CD1c-positive myeloid dendritic cell (primary cell): ENCODE results near the gene VPS54.
"Not testable (repeated sequence)": the region's sequence is repeated elsewhere in the genome, so short reads cannot be mapped to it uniquely, and the experiment has no call there.

ENCODE experiments used
- DNase-seq: peaks from one replicate; pipeline ENCODE4 v3.0.0-alpha.2; 2016; ENCODE audit errors: extremely low spot score

The VPS54 gene

DNA sequence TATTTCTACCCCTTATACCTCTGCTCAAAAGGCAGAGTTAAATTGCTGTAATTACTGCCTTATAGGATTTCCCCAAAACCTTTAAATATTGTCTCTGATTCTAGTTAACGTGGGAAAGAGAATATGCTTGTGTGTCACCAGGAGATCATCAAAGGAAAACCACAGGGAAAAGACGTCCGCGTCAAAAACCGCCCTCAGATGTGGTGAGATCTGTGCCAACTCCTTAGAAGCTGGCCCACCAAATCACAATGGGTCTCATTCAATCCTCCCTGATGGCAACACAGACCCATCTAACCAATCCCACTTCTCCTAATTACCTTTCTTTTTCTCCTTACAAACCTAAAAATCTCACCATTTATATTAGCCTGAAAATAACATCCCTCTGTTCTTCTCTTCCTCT lies 25.4 kb downstream of the VPS54 start:
- no peak for DNase-seq

DNA sequence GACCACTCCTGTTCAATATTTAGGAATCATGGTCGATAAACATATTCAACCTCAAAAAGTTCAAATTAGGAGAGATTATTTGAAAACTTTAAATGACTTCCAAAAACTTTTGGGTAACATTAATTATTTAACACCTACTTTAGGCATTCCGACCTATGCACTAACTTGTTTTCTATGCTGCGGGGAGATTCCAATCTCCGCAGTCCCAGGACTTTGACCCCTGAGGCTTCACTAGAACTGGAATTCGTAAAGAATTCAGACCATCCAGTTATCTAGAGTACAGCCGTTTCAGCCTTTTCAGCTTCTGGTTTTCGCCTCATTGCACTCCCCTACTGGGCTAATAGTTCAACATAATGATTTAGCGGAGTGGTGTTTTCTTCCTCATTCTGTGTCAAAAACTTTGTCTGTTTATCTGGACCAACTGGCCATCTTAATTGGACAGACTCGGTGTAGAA lies 26.1 kb downstream of the VPS54 start:
- DNase-seq = not testable (repeated sequence)

DNA sequence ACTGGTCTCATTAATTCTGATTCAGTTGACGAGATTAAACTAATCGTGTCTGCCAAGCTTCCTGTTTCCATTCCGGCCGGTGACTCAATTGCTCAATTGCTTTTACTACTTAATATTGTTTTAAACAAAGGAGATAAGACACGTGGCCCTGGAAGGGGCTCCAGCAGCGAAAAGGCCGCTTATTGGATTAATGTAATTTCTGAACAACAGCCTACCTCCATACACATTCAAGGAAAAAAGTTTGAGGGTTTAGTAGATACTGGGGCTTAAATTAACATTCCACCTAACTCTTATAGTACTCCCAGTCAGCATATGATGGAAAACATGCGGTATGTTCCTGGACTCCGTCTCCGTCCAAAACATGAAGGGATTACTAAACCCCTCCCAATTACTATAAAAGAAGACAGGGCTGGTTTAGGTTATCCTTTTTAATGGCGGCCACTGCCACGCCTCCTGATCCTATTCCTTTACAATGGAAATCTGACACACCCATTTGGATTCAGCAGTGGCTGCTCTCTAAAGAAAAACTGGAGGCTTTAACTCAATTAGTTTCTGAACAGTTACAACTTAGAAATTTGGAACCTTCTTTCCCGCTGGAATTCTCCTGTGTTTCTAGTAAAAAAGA lies 27.1 kb downstream of the VPS54 start:
- no peak for DNase-seq

DNA sequence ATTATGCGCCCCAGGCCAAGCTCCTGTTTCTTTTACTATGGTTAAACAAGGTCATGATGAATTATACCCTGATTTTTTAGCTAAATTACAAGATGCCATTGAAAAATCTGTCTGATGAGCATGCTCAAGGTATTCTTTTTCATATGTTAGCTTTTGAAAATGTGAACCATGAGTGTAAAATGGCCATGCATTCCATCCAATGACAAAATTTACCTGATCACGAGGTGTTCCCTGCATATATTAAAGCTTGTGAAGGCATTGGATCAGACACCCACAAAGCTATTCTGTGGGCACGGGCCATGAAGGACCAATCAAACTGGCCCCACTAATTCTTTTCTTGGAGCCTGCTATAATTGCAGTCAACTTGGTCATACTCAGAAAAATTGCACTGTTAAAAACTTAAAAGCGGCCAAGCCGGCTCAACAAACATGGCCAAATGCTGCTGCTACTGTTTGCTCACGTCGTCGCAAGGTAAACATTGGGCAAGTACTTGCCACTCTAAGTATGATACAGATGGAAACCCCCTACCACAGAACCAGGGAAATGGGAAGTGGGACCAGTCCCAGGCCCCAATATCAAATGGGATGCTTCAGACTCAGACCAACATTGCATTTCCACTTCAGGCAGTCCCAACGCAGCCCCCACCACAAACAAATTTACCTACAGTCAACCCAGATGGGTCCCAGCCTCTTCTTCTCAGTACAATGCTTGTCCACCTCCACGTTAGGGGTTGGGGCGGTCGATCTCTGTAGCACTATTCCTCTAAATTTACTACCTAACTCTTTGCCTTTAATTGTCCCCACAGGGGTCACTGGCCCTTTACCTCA lies 27.8 kb downstream of the VPS54 start:
- not testable (repeated sequence) for DNase-seq

DNA sequence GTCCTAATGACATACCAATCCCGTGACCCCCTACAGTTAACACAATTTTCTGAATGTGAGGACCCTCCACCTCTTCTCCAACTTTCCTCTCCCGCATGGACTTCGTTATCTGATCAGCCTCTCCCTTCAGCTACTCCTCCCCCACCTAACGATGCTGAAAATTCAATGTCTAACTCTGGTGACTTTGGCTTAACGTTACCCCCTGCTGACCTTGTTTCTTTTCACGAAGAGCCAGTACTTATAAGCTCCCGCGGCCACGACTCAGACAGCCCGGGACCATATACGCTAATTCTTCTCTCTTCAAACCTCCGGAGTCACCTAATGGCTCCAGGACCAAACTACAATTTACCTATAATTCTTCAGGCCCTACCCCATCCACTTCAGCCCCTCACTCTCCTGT lies 29.2 kb downstream of the VPS54 start:
- DNase-seq = no peak

DNA sequence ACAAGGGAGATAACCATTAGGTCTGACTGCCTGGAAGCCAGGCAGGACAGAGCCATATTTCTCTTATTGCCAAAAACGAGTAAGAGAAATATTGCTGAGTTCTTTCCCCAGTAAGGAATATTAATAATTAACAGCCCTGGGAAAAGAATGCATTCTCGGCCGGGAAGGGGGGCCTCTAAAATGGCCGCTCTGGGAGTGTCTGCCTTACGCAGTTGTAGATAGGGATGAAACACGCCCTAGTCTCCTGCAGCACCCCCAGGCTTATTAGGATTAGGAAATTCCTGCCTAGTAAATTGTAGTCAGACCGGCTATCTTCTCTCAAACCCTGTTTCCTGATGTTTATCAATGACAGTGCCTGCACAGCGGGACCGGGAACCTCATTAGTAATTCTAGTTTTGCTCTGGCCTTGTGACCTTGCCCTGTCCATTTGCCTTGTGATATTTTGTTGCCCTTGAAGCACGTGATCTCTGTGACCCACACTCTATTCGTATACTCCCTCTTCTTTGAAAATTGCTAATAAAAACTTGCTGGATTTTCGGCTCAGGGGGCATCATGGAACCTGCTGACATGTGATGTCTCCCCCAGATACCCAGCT lies 30.3 kb downstream of the VPS54 start:
- not testable (repeated sequence) for DNase-seq

DNA sequence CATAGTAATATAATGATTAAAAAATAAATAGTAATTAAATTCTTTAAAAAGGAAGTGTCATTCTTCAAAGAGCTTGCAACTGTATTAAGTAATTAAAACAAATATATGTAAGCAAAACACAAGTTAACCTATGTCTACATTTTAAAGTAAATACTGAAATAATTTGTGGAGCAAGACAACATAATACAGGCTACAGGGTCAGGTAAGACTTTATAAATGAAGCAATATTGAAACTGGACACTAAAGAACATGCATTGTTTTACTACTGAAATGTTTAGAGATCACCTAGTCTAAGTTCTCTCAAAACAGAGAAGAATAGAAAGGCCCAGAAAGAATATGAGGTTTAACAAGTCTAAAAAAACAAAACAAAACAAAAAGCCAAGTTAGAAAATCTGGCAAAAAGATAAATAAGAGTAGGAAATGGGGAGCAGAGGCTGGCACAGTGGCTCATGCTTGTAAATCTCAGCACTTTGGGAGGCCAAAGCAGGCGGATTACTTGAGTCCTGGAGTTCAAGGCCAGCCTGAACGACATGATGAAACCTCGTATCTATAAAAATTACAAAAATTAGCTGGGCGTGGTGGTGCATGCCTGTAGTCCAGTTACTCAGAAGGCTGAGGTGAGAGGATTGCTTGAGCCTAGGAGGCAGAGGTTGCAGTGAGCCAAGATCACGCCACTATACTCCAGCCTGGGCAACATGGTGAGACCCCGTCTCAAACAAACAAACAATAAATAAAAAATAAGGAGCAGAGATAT lies 34.4 kb downstream of the VPS54 start:
- DNase-seq = no peak

DNA sequence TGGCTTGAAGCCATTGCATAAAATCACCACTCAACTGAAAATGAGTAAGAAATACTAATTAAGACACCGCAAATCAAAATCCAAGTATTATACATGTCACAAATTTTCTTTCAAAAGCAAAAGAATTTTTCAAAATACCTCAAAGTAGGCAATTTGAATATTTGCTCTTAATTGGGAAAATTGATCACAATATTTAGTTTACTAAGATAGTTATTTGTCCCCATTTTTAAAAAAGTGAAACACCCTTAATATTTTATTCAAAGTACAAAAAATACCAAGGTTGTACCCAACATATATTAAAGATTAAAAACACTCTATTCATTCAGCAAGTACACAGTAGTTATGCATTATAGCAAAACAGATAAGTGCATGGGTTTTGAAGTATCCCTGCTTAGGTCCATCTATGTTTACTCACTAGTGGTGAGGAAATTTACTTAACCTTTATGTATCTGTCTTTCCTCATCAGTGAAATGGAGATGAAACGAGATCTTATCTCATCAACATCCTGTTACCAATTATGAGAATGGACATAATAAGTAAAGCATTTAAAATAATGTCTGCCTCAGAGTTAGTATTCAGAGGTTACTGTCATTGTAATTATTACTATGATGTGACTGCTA lies 35.1 kb downstream of the VPS54 start:
- DNase-seq = no peak

DNA sequence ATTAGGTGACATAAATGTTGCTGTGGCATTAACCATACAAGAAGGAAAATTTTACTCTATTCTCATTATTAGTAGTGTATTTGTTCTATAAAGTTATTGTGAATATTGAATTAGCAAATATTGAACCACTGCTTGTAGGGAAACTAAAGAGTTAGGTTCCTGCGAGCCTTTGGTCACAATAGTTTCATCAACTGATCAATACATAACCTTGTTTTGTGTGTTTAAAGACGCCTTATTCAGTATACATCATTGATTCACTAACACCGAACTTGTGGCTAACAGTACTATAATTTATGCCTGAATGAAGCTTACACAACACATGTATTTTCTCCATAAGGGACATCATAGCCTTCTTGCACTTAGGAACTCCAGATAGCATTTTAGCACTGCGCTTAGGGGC lies 36.9 kb downstream of the VPS54 start:
- DNase-seq = no peak

DNA sequence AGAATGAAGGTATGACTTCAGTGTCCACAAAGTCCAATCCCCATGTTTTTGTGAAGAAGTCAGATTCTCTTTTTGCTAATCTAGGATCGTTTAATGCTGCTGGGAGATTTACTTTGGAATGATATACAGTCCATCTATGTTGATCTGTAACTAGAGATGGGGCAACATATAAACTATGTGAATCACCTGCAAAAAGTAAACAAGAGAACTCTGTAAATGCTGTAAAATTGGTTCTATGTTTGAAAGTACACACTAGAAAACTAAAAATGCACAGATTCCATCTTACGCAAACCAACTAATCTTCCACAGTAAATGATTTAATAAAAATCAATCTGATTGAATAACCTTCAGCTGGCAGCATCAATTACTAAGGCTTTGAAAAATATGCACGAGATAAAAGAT lies 37.5 kb downstream of the VPS54 start:
- DNase-seq = no peak

DNA sequence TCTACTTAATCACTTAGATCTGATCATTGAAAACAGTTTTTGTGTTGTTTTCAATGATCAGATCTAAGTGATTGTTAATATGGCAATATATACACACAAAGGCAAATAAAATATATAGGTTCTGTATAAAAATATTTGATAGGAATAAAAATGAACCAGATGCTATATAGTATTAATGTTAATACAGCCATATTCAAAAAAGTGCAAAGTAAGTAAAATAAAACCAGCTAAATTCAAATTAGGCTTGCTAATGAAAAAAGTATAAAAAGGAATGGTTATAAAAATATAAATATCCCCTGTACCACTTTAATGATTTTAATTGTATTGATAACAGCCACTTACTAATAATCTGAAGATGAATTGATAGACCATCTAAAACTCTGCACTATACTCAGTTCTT lies 38.4 kb downstream of the VPS54 start:
- no peak for DNase-seq

DNA sequence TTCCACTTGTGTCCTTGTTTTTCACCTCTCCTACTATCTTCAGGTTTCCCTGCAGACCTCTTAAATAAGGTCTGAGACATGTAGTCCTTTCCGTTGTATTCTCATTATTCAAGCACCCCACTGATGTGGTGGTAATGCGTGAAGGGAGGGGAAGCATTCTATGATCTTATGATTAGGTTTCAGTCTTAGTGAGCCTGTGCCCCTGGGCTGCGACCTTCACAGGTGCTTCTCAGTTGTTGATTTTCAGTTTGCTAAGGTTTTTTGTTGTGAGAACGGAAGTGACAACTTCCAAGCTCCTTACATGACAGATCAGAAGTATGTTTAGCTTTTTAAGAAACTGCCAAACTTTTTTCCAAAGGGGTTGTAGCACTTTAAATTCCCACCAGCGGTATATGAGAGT lies 41.3 kb downstream of the VPS54 start:
- DNase-seq = no peak

DNA sequence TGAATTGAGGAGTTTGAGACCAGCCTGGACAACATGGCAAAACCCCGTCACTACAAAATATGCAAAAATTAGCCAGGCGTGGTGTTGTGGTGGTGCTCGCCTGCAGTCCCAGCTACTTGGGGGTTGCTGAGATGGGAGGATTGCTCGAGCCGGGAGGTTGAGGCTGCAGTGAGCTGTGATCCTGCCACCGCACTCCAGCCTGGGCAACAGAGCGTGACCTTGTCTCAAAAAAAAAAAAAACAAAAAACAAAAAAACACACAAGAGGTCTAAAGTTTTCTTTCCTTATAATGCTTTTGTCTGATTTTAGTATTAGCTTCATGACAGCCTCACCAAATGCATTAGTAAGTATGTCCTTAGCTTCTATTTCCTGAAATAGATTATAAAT lies 43.1 kb downstream of the VPS54 start:
- DNase-seq = no peak

DNA sequence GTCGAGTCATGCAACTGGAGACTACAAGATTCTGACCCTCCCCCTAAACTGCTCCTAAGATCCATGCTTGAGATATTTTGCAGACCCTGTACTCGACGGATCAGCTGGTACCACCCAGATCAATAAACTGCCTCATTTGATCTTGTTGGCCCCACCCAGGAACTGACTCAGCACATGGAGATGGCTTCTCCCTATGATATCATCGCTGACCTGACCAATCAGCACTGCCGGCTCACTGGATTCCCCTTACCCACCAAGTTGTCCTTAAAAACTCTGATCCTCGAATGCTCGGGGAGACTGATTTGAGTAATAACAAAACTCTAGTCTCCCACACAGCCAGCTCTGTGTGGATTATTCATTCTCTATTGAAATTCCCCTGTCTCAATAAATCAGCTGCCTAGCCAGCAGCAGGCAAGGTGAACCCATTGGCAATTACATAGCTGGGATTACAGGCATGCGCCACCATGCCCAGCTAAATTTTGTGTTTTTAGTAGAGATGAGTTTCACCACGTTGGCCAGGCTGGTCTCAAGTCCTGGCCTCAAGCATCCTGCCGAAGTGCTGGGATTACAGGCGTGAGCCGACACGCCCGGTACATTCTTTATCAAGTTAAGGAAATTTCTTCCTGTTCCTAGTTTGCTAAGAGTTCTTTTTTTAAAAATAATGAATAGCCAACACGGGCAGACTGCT lies 43.6 kb downstream of the VPS54 start:
- no peak for DNase-seq

DNA sequence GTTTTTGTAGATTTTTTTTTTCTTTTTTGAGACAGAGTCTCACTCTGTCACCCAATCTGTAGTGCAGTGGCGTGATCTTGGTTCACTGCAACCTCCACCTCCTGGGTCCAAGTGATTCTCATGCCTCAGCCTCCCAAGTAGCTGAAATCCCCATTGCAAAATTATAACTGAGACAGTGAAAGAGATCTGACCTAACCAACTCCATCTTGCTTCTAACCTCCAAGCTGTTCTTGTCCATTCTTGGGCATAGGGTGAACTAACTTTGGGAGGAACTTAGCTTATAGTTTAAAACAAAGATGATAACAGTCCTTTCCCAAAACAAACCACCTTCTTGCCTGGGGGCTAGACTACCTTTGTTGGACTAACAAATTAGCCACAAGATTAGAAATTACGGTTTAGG lies 44.2 kb downstream of the VPS54 start:
- DNase-seq = not testable (repeated sequence)

DNA sequence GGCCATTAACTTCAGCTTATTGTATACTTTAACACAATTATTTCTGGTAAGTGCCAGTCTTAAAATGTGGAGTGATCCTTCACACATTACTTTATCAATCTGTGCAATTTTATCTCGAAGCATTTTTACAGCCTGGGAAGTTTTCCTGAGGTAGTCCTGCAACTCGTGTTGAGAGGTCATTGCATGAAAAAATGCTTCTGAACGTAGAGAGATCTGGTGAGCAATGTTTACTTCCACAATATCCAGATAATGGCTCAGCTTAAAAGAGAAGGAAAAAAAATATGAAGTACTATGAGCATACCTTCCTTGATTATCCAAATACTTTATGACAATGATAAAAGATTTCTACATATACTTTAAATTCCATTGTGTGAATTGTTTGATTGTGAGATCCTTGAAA lies 57.0 kb downstream of the VPS54 start:
- no peak for DNase-seq

DNA sequence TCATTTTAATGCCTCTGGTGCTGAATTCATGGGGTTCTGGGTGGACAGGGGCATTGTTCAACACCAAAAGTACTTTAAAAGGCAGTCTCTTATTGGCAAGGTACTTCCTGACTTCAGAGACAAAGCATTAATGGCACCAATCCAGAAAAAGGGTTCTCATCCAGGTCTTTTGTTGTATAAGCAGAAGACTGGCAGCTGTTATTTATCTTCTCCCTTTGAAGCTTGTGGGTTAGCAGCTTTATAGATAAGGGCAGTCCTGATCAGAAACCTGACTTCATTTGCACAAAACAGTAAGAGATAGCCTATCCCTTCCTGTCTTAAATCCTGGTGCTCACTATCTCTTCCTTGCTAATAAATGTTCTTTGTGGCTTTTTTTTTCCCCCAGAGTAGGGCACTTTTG lies 68.8 kb downstream of the VPS54 start:
- no peak for DNase-seq

DNA sequence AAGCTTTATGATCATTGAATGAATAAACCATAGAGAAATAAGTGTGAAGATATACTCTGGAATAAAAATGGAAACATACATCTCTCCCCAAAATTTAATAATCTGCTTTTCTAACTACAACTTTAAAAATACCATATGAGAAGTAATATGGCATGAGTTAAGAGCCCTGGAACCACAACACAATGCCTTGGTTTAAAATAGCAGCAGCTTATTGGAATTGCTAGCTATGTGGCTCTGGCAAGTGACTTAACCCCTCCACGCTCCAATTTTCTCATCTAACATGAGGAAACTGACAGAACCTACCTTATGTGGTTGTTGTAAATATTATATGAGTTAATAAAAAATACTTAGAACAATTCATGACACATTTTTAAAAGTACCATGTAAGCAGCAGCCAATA lies 76.4 kb downstream of the VPS54 start:
- no peak for DNase-seq

DNA sequence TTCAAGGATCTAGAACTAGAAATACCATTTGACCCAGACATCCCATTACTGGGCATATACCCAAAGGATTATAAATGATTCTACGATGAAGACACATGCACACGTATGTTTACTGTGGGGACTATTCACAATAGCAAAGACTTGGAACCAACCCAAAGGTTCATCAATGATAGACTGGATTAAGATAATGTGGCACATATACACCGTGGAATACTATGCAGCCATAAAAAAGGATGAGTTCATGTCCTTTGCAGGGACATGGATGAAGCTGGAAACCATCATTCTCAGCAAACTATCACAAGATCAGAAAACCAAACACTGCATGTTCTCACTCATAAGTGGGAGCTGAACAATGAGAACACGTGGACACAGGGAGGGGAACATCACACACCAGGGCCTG lies 87.1 kb downstream of the VPS54 start:
- not testable (repeated sequence) for DNase-seq

DNA sequence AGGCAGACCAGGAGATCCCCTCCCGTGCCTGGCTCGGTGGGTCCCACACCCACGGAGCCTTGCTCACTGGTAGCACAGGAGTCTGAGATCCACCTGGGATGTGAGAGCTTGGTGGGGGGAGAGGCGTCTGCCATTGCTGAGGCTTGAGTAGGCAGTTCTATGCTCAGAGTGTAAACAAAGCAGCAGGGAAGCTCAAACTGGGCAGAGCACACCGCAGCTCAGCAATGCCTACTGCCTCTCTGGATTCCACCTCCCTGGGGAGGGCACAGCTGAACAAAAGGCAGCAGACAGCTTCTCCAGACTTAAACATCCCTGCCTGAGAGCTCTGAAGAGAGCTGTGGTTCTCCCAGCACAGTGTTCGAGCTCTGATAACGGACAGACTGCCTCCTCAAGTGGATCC lies 92.4 kb downstream of the VPS54 start:
- DNase-seq = no peak

DNA sequence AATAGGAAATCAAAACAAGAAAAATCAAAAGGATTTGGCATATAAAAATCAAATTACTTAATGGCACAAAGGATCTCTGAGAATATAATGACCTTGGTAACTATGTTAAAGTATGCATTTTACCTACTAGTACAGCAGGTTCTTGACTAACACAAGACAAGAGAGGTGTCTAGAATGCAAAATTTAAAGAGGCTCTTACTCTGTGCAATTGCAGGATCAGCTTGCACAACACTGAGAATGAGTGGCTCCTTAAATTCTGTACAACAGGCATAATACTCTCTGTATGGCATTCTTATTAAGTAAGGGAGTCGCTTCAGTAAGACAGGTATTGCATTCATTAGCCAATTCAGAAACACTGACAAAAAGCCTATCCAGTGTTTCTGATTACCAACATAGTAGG lies 104.9 kb downstream of the VPS54 start:
- no peak for DNase-seq
